Measurements from ENCODE around the gene HECTD2.

HECTD2 gene

DNA sequence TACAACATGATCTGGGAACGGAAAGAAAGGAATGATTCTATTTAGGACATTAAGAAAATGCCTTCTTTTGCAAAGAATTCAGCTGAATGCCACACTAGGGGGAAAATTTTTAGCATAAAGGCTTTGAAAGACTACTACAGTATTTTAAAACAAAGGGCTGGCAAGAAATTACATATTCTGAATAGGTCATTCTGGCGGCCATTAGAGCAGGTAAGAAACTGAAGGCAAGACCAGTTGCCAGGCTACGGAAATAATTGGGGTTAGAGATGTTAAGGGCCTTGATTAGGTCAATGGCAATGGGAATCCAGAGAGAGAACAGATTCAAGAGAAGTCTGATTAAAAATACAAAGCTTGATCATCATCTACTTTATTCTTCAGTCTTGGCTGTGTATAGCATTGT lies 3.8 kb upstream of the HECTD2 start:
- no peak for ATAC-seq
- TF ChIP-seq, protein P1, sequence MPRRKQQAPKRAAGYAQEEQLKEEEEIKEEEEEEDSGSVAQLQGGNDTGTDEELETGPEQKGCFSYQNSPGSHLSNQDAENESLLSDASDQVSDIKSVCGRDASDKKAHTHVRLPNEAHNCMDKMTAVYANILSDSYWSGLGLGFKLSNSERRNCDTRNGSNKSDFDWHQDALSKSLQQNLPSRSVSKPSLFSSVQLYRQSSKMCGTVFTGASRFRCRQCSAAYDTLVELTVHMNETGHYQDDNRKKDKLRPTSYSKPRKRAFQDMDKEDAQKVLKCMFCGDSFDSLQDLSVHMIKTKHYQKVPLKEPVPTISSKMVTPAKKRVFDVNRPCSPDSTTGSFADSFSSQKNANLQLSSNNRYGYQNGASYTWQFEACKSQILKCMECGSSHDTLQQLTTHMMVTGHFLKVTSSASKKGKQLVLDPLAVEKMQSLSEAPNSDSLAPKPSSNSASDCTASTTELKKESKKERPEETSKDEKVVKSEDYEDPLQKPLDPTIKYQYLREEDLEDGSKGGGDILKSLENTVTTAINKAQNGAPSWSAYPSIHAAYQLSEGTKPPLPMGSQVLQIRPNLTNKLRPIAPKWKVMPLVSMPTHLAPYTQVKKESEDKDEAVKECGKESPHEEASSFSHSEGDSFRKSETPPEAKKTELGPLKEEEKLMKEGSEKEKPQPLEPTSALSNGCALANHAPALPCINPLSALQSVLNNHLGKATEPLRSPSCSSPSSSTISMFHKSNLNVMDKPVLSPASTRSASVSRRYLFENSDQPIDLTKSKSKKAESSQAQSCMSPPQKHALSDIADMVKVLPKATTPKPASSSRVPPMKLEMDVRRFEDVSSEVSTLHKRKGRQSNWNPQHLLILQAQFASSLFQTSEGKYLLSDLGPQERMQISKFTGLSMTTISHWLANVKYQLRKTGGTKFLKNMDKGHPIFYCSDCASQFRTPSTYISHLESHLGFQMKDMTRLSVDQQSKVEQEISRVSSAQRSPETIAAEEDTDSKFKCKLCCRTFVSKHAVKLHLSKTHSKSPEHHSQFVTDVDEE (CRISPR knock-in tag; IDR thresholded peaks at IDR 0.05) = no peak
- no peak for TF ChIP-seq TCF4 (CRISPR knock-in tag; IDR thresholded peaks at IDR 0.05; ENCODE audit: borderline replicate concordance)
- TF ChIP-seq ZFP3 (CRISPR knock-in tag; IDR thresholded peaks at IDR 0.05) = no peak
- no peak for TF ChIP-seq ISL1 (CRISPR knock-in tag; IDR thresholded peaks at IDR 0.05)
- TF ChIP-seq, protein P2, sequence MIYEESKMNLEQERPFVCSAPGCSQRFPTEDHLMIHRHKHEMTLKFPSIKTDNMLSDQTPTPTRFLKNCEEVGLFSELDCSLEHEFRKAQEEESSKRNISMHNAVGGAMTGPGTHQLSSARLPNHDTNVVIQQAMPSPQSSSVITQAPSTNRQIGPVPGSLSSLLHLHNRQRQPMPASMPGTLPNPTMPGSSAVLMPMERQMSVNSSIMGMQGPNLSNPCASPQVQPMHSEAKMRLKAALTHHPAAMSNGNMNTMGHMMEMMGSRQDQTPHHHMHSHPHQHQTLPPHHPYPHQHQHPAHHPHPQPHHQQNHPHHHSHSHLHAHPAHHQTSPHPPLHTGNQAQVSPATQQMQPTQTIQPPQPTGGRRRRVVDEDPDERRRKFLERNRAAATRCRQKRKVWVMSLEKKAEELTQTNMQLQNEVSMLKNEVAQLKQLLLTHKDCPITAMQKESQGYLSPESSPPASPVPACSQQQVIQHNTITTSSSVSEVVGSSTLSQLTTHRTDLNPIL (CRISPR knock-in tag; IDR thresholded peaks at IDR 0.05; ENCODE audit: low read depth) = no peak
- no peak for TF ChIP-seq ZFP30 (CRISPR knock-in tag; IDR thresholded peaks at IDR 0.05)
- TF ChIP-seq ARNTL (CRISPR knock-in tag; IDR thresholded peaks at IDR 0.05; ENCODE audit: borderline replicate concordance, low read depth) = no peak
- no peak for TF ChIP-seq OSR1 (CRISPR knock-in tag; IDR thresholded peaks at IDR 0.05)
- no peak for TF ChIP-seq GLIS3 (CRISPR knock-in tag; IDR thresholded peaks at IDR 0.05)
- no peak for TF ChIP-seq ZNF70 (CRISPR knock-in tag; IDR thresholded peaks at IDR 0.05)
- TF ChIP-seq ZNF565 (CRISPR knock-in tag; conservative IDR thresholded peaks at IDR 0.05; ENCODE audit: low read depth) = no peak
- no peak for TF ChIP-seq SNAI2 (CRISPR knock-in tag; IDR thresholded peaks at IDR 0.05)
- TF ChIP-seq ZC3H10 (CRISPR knock-in tag; IDR thresholded peaks at IDR 0.05) = no peak
- no peak for TF ChIP-seq ESRRG (CRISPR knock-in tag; IDR thresholded peaks at IDR 0.05)
- no peak for TF ChIP-seq PPARA (CRISPR knock-in tag; IDR thresholded peaks at IDR 0.05; ENCODE audit: borderline replicate concordance)

DNA sequence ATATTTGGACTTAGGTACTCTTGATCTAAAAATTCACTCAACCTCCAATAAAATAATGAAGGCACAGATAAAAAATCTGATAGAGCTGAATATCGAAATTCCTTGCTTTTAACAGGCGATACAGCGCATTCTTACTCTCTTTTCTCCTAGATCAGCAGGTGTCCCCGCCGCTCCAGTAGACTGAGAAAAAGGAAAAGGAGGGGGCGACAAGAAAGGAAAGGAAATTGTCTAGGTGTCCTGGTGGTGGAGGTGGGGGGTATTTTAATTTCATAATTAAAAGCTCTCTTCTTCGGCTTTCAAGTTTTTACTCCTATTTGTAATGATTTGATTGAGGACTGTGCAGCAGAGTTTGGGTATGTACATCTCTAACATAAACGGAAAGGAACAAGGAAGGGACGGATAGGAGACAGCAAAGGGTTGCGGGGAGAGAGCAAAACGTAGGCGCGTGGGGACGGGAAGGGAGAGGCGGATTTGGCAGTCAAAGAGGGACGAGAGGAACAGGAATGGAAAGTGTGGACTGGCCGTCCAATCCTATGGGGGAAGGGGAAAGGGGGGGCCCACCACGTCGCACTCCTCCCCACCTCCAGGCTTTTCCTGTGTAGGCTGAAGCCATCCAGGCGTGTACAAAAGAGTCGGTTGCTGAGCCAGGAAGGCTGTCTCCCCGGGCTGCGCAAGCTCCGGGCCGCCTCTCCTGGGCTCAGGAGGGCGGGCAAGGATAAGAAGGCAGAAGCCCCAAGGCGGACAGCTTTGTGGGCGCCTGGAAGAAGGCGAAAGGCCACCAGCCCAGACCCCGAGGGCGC lies 875 bp upstream of the HECTD2 start:
- ATAC-seq = peak; percentile 85
- TF ChIP-seq, protein P3, sequence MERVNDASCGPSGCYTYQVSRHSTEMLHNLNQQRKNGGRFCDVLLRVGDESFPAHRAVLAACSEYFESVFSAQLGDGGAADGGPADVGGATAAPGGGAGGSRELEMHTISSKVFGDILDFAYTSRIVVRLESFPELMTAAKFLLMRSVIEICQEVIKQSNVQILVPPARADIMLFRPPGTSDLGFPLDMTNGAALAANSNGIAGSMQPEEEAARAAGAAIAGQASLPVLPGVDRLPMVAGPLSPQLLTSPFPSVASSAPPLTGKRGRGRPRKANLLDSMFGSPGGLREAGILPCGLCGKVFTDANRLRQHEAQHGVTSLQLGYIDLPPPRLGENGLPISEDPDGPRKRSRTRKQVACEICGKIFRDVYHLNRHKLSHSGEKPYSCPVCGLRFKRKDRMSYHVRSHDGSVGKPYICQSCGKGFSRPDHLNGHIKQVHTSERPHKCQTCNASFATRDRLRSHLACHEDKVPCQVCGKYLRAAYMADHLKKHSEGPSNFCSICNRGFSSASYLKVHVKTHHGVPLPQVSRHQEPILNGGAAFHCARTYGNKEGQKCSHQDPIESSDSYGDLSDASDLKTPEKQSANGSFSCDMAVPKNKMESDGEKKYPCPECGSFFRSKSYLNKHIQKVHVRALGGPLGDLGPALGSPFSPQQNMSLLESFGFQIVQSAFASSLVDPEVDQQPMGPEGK (CRISPR knock-in tag; IDR thresholded peaks at IDR 0.05; ENCODE audit: borderline replicate concordance) = peak; percentile 98
- TF ChIP-seq SNAI2 (CRISPR knock-in tag; IDR thresholded peaks at IDR 0.05) = no peak

DNA sequence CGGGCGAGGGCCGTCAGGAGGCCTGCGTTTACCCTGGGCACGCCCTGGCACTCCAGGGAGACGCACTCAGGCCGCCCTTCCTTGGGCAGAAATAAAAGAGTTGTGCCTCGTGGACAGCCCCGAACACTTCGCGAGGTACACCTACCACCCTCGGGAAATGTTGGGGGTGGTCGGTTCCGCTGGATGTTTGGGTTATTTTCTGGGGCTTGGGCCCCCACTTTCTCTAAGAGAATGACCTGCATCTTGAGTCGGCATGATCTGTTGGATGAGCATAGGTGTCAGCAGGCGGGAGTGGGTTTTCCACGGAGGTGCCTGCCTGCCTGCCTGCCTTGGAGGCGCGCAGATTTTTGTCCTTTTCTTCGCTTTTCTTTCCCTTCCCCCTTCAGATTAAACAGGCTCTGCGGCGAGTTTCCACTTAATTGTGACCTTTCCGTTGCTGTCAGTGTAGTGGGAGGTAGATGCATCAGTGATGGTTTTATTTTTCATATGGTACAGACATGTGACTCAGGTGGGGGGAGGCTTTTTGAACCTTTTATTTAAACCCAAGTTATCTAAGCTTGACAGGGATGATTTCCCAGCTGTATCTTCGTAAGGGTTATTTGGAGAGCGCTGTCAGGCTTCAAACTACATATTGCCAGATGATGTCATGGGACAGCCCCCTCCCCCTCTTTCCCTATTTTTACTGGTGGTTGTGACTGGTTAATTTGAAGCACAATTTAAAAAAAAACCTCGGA lies 661 bp downstream of the HECTD2 start:
- ATAC-seq = peak; percentile 70
- no peak for TF ChIP-seq ZFP3 (CRISPR knock-in tag; IDR thresholded peaks at IDR 0.05)
- no peak for TF ChIP-seq CSDC2 (CRISPR knock-in tag; IDR thresholded peaks at IDR 0.05)
- TF ChIP-seq, protein P4, sequence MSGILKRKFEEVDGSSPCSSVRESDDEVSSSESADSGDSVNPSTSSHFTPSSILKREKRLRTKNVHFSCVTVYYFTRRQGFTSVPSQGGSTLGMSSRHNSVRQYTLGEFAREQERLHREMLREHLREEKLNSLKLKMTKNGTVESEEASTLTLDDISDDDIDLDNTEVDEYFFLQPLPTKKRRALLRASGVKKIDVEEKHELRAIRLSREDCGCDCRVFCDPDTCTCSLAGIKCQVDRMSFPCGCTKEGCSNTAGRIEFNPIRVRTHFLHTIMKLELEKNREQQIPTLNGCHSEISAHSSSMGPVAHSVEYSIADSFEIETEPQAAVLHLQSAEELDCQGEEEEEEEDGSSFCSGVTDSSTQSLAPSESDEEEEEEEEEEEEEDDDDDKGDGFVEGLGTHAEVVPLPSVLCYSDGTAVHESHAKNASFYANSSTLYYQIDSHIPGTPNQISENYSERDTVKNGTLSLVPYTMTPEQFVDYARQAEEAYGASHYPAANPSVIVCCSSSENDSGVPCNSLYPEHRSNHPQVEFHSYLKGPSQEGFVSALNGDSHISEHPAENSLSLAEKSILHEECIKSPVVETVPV (CRISPR knock-in tag; IDR thresholded peaks at IDR 0.05) = no peak
- TF ChIP-seq ESRRG (CRISPR knock-in tag; IDR thresholded peaks at IDR 0.05) = no peak
- TF ChIP-seq ARNTL (CRISPR knock-in tag; IDR thresholded peaks at IDR 0.05; ENCODE audit: borderline replicate concordance, low read depth) = no peak
- TF ChIP-seq, protein P2 (CRISPR knock-in tag; IDR thresholded peaks at IDR 0.05; ENCODE audit: low read depth) = no peak
- TF ChIP-seq, protein P1 (CRISPR knock-in tag; IDR thresholded peaks at IDR 0.05) = no peak
- TF ChIP-seq ZNF565 (CRISPR knock-in tag; conservative IDR thresholded peaks at IDR 0.05; ENCODE audit: low read depth) = no peak
